HUES48 (cell line): ENCODE data around the gene HTD2.
"Not testable (repeated sequence)": the region's sequence is repeated elsewhere in the genome, so short reads cannot be mapped to it uniquely, and the experiment has no call there.

Source experiments
- H3K27ac ChIP-seq: one replicate; pipeline ENCODE4 v1.7.0; 2013; ENCODE audit warnings: low read depth, low read length, inconsistent platforms
- H3K27me3 ChIP-seq: 2 replicates; pipeline ENCODE4 v1.6.1; 2013; ENCODE audit warnings: mild to moderate bottlenecking, low read length; ENCODE audit not compliant: control insufficient read depth, insufficient read depth
- H3K36me3 ChIP-seq: 2 replicates; pipeline ENCODE4 v1.6.1; 2013; ENCODE audit warnings: low read length; ENCODE audit not compliant: control insufficient read depth, insufficient read depth
- H3K4me1 ChIP-seq: 2 replicates; pipeline ENCODE4 v1.6.1; 2013; ENCODE audit warnings: mild to moderate bottlenecking, low read length; ENCODE audit not compliant: control insufficient read depth, insufficient read depth
- H3K4me3 ChIP-seq: 2 replicates; pipeline ENCODE4 v1.5.1; 2013; ENCODE audit warnings: mild to moderate bottlenecking, low read depth, low read length
- H3K9ac ChIP-seq: 2 replicates; pipeline ENCODE4 v1.6.1; 2013; ENCODE audit warnings: mild to moderate bottlenecking, low read depth, low read length, moderate library complexity
- H3K9me3 ChIP-seq: 2 replicates; pipeline ENCODE4 v1.6.1; 2013; ENCODE audit warnings: low read length; ENCODE audit not compliant: control insufficient read depth, insufficient read depth

Gene HTD2

DNA sequence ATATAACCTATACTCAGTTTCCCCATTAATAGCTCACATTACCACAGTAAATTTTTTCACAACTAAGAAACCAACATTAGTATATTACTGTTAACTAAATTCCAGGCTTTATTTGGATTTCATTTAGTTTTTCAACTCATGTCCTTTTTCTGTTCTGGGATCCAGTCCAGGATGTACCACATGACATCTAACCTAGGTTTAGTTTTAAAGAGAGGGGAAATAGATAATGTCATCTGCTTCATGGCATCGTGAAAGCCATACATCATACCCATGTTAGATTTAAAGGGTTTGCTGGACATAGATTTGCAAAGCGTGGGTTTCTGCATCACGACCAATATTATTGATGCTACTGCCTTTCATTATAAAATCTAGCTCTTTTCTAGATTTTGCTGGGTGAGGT is 33.4 kb upstream of the HTD2 start:
- Histone ChIP-seq H3K4me3 (no peak overlapping the region), H3K4me1 (no peaks in the 10 kb centered on the region), H3K9me3 (no peaks in the 10 kb centered on the region), H3K9ac (no peak overlapping the region), H3K36me3 (no peaks in the 10 kb centered on the region), H3K27ac (no peak overlapping the region), H3K27me3 (no peaks in the 10 kb centered on the region)

- not testable (repeated sequence) for H3K36me3 ChIP-seq, H3K9me3 ChIP-seq, H3K27ac ChIP-seq
Observed at GRCh38 chr3:58273362-58273761, 33.0 kb upstream of the HTD2 start.

GRCh38 chr3:58274027-58274614 is 32.2 kb upstream of the HTD2 start:
- Histone ChIP-seq H3K27me3 (no peaks in the 10 kb centered on the region), H3K9me3 (no peaks in the 10 kb centered on the region), H3K4me3 (no peak overlapping the region)

More at GRCh38 chr3:58273362-58273761, 33.0 kb upstream of the HTD2 start:
- not testable (repeated sequence) for H3K4me1 ChIP-seq, H3K4me3 ChIP-seq, H3K27me3 ChIP-seq, H3K9ac ChIP-seq

GRCh38 chr3:58281069-58281468 is 25.3 kb upstream of the HTD2 start:
- Histone ChIP-seq H3K9ac (no peak overlapping the region), H3K9me3 (no peaks in the 10 kb centered on the region), H3K4me3 (no peak overlapping the region), H3K4me1 (no peaks in the 10 kb centered on the region), H3K36me3 (no peaks in the 10 kb centered on the region), H3K27ac (no peak overlapping the region), H3K27me3 (no peaks in the 10 kb centered on the region)

More at GRCh38 chr3:58274027-58274614, 32.2 kb upstream of the HTD2 start:
- Histone ChIP-seq H3K27ac (no peak overlapping the region), H3K9ac (no peak overlapping the region), H3K36me3 (no peaks in the 10 kb centered on the region), H3K4me1 (no peaks in the 10 kb centered on the region)

DNA sequence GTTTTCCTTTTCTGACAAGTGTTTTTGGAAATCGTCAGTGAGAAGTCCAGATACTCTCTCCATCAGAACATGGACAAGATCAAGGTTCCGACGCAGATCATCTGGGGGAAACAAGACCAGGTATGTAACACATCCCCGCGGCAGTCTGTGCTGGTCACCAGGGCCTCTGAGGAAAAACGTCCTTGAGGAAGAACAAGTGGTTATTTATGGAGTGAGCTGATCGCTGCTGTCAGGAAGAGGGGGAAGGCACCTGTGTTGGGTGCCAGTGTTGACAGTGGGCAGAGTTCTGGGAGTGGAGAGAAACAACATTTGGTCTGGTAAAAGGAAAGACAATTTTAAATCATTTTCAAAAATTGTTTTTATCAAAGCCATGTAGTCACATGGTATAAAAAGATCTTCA is 21.0 kb upstream of the HTD2 start:
- Histone ChIP-seq H3K36me3 (0 out of 2 replicates have a peak, but pooled peaks cover 2% of the 10 kb centered on the region), H3K4me3 (no peak overlapping the region), H3K9ac (no peak overlapping the region), H3K9me3 (no peaks in the 10 kb centered on the region), H3K4me1 (no peaks in the 10 kb centered on the region), H3K27me3 (no peaks in the 10 kb centered on the region), H3K27ac (no peak overlapping the region)

DNA sequence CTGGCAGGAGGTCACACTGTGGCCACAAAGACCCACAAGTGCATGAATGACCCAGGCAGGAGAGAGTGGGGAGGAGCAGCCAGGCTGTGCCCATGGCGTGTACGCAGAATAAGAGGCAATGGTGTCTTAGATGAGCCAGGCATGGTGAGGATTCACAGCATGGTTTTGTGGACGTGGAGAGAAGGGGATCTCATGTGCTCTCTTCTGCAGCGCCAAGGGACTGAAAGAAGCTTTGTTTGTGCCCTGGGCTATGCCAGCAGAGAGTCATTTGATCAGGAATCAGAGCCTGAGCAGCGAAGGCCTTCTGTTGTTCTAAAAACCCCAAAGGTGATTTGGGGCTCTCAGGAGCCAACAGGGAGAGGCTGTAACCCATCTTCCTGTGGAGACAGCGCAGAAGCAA is 19.0 kb upstream of the HTD2 start:
- no peak overlapping the region for H3K4me3 ChIP-seq
- no peaks in the 10 kb centered on the region for H3K27me3 ChIP-seq
- 0 out of 2 replicates have a peak, but pooled peaks cover 2% of the 10 kb centered on the region for H3K36me3 ChIP-seq
- H3K27ac ChIP-seq: no peak overlapping the region
- H3K4me1 ChIP-seq: no peaks in the 10 kb centered on the region
- peaks cover 11% of the 10 kb centered on the region; the same call in 1 of the 2 replicates for H3K9me3 ChIP-seq
- no peak overlapping the region for H3K9ac ChIP-seq

DNA sequence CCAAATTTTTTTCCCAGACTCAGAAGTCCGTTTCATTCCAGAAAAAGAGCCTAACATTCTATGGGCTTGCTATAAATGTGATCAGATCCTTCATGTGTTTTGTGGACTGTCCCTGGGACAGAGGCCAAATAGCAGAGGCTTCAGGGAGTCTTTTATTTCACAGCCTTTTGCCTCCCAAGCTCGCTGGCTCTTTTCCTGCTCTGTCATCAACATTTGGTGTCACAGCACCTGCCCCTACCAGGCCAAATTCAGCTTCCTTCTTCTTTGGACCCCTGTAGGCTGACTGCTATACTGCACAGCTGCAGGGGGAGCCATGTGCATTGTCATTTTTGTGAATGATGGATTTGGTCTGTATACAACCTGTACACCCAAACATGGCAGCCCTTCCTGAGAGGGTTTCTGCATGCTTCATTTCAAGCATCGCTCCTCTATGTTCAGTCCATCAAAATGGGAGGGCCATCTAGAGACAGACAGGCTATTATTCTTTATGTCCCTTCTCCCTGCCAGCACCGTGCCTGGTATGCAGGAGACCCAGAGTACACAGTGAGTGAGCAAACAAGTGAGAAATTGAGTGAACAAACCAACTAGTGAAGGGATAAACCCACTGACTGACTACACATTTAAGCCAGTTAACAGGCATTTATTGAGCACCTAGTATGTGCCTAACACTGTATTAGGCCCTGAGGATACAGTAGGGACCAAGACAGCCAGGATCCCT is 18.1 kb upstream of the HTD2 start:
- Histone ChIP-seq H3K4me1 (no peaks in the 10 kb centered on the region), H3K36me3 (0 out of 2 replicates have a peak, but pooled peaks cover 2% of the 10 kb centered on the region), H3K9ac (no peak overlapping the region), H3K27ac (no peak overlapping the region), H3K9me3 (peaks cover 11% of the 10 kb centered on the region; the same call in 1 of the 2 replicates), H3K4me3 (no peak overlapping the region), H3K27me3 (no peaks in the 10 kb centered on the region)

GRCh38 chr3:58288964-58289613 is 17.2 kb upstream of the HTD2 start:
- not testable (repeated sequence) for H3K27me3 ChIP-seq, H3K4me1 ChIP-seq, H3K27ac ChIP-seq, H3K36me3 ChIP-seq, H3K4me3 ChIP-seq, H3K9ac ChIP-seq
- H3K9me3 ChIP-seq: peaks cover 11% of the 10 kb centered on the region; the same call in 1 of the 2 replicates

- not testable (repeated sequence) for H3K9ac ChIP-seq, H3K4me1 ChIP-seq, H3K27ac ChIP-seq, H3K4me3 ChIP-seq, H3K36me3 ChIP-seq, H3K27me3 ChIP-seq
- peaks cover 11% of the 10 kb centered on the region; the same call in 1 of the 2 replicates for H3K9me3 ChIP-seq
Observed at GRCh38 chr3:58290446-58290845, 15.9 kb upstream of the HTD2 start.

DNA sequence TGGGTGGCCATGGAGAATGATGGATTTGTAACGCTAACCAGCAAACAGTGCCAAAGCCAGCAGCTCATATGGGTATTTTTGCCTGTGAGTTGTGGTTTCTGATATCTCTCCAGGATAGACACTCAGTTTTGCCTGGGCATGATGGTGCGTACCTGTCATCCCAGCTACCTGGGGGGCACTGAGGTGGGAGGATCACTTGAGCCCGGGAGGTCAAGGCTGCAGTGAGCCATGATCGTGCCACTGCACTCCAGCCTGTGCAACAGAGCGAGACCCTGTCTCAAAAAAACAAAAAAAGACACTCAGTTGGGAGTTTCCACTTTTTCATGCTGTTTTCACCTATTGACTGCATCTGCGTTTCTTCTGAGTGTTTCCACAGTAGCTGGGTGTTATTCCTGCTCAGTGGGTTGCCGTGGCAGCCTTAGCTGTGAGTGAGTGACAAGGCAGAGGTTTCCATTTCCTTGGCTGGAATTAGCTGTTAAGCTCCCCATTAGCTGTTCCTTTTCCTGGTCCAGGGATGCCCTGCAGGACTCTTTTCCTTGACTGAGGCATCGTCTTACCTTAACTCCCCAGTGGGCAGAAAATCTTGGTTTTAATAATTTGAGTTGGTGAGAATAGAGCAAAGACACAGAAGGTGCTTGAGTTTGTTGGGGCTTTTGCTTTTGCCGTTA is 14.5 kb upstream of the HTD2 start:
- no peak overlapping the region for H3K27ac ChIP-seq
- H3K36me3 ChIP-seq: no peaks in the 10 kb centered on the region
- no peaks in the 10 kb centered on the region for H3K27me3 ChIP-seq
- H3K4me3 ChIP-seq: no peak overlapping the region
- H3K9ac ChIP-seq: no peak overlapping the region
- no peaks in the 10 kb centered on the region for H3K4me1 ChIP-seq
- H3K9me3 ChIP-seq: peaks cover 11% of the 10 kb centered on the region; the same call in 1 of the 2 replicates
